ENCODE data around the gene MRPL28.

GRCh38 chr16:383326-384051, 13.2 kb upstream of the MRPL28 start:
- TF ChIP-seq, protein P1, sequence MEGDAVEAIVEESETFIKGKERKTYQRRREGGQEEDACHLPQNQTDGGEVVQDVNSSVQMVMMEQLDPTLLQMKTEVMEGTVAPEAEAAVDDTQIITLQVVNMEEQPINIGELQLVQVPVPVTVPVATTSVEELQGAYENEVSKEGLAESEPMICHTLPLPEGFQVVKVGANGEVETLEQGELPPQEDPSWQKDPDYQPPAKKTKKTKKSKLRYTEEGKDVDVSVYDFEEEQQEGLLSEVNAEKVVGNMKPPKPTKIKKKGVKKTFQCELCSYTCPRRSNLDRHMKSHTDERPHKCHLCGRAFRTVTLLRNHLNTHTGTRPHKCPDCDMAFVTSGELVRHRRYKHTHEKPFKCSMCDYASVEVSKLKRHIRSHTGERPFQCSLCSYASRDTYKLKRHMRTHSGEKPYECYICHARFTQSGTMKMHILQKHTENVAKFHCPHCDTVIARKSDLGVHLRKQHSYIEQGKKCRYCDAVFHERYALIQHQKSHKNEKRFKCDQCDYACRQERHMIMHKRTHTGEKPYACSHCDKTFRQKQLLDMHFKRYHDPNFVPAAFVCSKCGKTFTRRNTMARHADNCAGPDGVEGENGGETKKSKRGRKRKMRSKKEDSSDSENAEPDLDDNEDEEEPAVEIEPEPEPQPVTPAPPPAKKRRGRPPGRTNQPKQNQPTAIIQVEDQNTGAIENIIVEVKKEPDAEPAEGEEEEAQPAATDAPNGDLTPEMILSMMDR (IDR thresholded peaks at IDR 0.05), result no peak
- no peak for TF ChIP-seq POLR2A (IDR thresholded peaks at IDR 0.05)
- no peak for TF ChIP-seq POLR2AphosphoS5 (IDR thresholded peaks at IDR 0.05)

All from gastroesophageal sphincter (tissue), 3 donors.